Mesodermal cell (in vitro differentiated cells): ENCODE results near the gene NSUN4.
A peak's percentile ranks its signal among the peaks of the same experiment; 100 is the strongest.
"Not testable (repeated sequence)": the region's sequence is repeated elsewhere in the genome, so short reads cannot be mapped to it uniquely, and the experiment has no call there.

Source experiments
- H3K27ac ChIP-seq: 2 replicates; pipeline ENCODE4 v1.7.0; 2013; ENCODE audit warnings: mild to moderate bottlenecking, low read depth, low read length, moderate library complexity; ENCODE audit not compliant: severe bottlenecking
- H3K36me3 ChIP-seq: 2 replicates; pipeline ENCODE4 v1.7.1; 2013; ENCODE audit warnings: mild to moderate bottlenecking, low read length, moderate library complexity; ENCODE audit not compliant: control insufficient read depth, insufficient read depth
- H3K4me1 ChIP-seq: one replicate; pipeline ENCODE4 v1.7.1; 2013; ENCODE audit warnings: mild to moderate bottlenecking, low read length; ENCODE audit not compliant: insufficient read depth, control insufficient read depth, poor library complexity, severe bottlenecking
- H3K4me3 ChIP-seq: 2 replicates; pipeline ENCODE4 v1.7.0; 2013; ENCODE audit warnings: low read length, control low read depth, mild to moderate bottlenecking; ENCODE audit not compliant: insufficient read depth, poor library complexity, severe bottlenecking; ENCODE audit errors: extremely low read depth
- H3K9me3 ChIP-seq: 2 replicates; pipeline ENCODE4 v1.7.1; 2013; ENCODE audit warnings: mild to moderate bottlenecking, low read length, moderate library complexity; ENCODE audit not compliant: control insufficient read depth
- WGBS, 2 experiments: methylation state at CpG; one replicate each; pipeline ENCODE4 v1.1.5; 2013; ENCODE audit warnings: missing lambda C conversion rate in 2 of 2; ENCODE audit not compliant: insufficient coverage in 2 of 2; 5-methylcytosine and 5-hydroxymethylcytosine counted together

Gene NSUN4

GRCh38 chr1:46329807-46330206, 10.8 kb upstream of the NSUN4 start:
- not testable (repeated sequence) for H3K27ac ChIP-seq, H3K4me3 ChIP-seq, H3K36me3 ChIP-seq, H3K4me1 ChIP-seq, H3K9me3 ChIP-seq
- 63 to 80% methylated on average over 3 of the region's 7 CpGs for WGBS, 2 experiments

GRCh38 chr1:46330381-46330780, 10.2 kb upstream of the NSUN4 start:
- H3K4me3 ChIP-seq, H3K9me3 ChIP-seq, H3K36me3 ChIP-seq, H3K27ac ChIP-seq, H3K4me1 ChIP-seq: not testable (repeated sequence)
- WGBS, 2 experiments: 86 to 96% methylated on average over 2 of the region's 2 CpGs

GRCh38 chr1:46331786-46332540, 8.6 kb upstream of the NSUN4 start:
- H3K27ac ChIP-seq, H3K4me3 ChIP-seq, H3K36me3 ChIP-seq, H3K9me3 ChIP-seq, H3K4me1 ChIP-seq: not testable (repeated sequence)
- WGBS, 2 experiments: 74 to 78% methylated on average over 15 to 19 of the region's 24 CpGs

GRCh38 chr1:46333300-46334029, 7.1 kb upstream of the NSUN4 start:
- Histone ChIP-seq H3K4me3 (no peak overlapping the region), H3K9me3 (no peaks in the 10 kb centered on the region), H3K36me3 (no peaks in the 10 kb centered on the region), H3K27ac (no peak overlapping the region), H3K4me1 (no peaks in the 10 kb centered on the region)
- WGBS, 2 experiments: 68 to 75% methylated on average over 6 to 9 of the region's 9 CpGs

GRCh38 chr1:46334030-46334384, 6.6 kb upstream of the NSUN4 start:
- H3K9me3 ChIP-seq: no peaks in the 10 kb centered on the region
- 85 to 87% methylated on average over 2 of the region's 2 CpGs for WGBS, 2 experiments
- no peak overlapping the region for H3K4me3 ChIP-seq
- H3K4me1 ChIP-seq: no peaks in the 10 kb centered on the region
- no peak overlapping the region for H3K27ac ChIP-seq
- no peaks in the 10 kb centered on the region for H3K36me3 ChIP-seq

- no peak overlapping the region for H3K27ac ChIP-seq
- peaks cover 8% of the 10 kb centered on the region for H3K4me1 ChIP-seq
- H3K4me3 ChIP-seq: no peak overlapping the region
- WGBS, 2 experiments: no CpG with 5 or more reads among the region's 3 CpGs
- H3K36me3 ChIP-seq: no peaks in the 10 kb centered on the region
- H3K9me3 ChIP-seq: no peaks in the 10 kb centered on the region
Observed at GRCh38 chr1:46335081-46335480, 5.5 kb upstream of the NSUN4 start.

GRCh38 chr1:46337409-46337808, 3.2 kb upstream of the NSUN4 start:
- H3K27ac ChIP-seq, H3K9me3 ChIP-seq, H3K4me3 ChIP-seq, H3K36me3 ChIP-seq: not testable (repeated sequence)
- H3K4me1 ChIP-seq: peaks cover 13% of the 10 kb centered on the region
- 88 to 100% methylated on average over 1 to 6 of the region's 14 CpGs for WGBS, 2 experiments

GRCh38 chr1:46341222-46342083, 846 bp downstream of the NSUN4 start:
- Histone ChIP-seq H3K9me3 (no peaks in the 10 kb centered on the region), H3K36me3 (peaks cover 39% of the 10 kb centered on the region), H3K27ac (peak overlapping the region; percentile 95), H3K4me1 (peaks cover 13% of the 10 kb centered on the region), H3K4me3 (peak overlapping the region; percentile 64)
- 60 to 65% methylated on average over 24 to 31 of the region's 31 CpGs for WGBS, 2 experiments

GRCh38 chr1:46342084-46342656, 1.6 kb downstream of the NSUN4 start:
- Histone ChIP-seq H3K4me1 (peaks cover 13% of the 10 kb centered on the region), H3K9me3 (no peaks in the 10 kb centered on the region), H3K4me3 (no peak overlapping the region), H3K27ac (no peak overlapping the region), H3K36me3 (peaks cover 46% of the 10 kb centered on the region)
- 92 to 96% methylated on average over 6 of the region's 6 CpGs for WGBS, 2 experiments

GRCh38 chr1:46342677-46343350, 2.2 kb downstream of the NSUN4 start:
- peaks cover 13% of the 10 kb centered on the region for H3K4me1 ChIP-seq
- no peak overlapping the region for H3K27ac ChIP-seq
- peaks cover 52% of the 10 kb centered on the region for H3K36me3 ChIP-seq
- H3K4me3 ChIP-seq: no peak overlapping the region
- H3K9me3 ChIP-seq: no peaks in the 10 kb centered on the region
- 93 to 98% methylated on average over 4 to 7 of the region's 8 CpGs for WGBS, 2 experiments
